Activated CD4-positive, CD25-positive, alpha-beta regulatory T cell treated with anti-CD3 and anti-CD28 coated beads, Interleukin-2, amount 50 U/mL, for 24 hours (primary cell): ENCODE results near the gene EPX.
A peak's percentile ranks its signal among the peaks of the same experiment; 100 is the strongest.

Experiments used
- ATAC-seq, 2 donors: fragments of 150-1000 bp; cut with Tn5 transposase; one replicate each; pipeline ENCODE4 v1.10.0; 2021; ENCODE audit warnings: mild to moderate bottlenecking in 1 of 2, moderate library complexity in 1 of 2

The EPX gene

GRCh38 chr17:58231641-58232040, 39.1 kb downstream of the EPX start:
- no peak for ATAC-seq

- ATAC-seq, result peak; percentile 76 to 78
Measured at GRCh38 chr17:58232707-58233156, 40.2 kb downstream of the EPX start.

GRCh38 chr17:58233543-58233942, 41.0 kb downstream of the EPX start:
- no peak for ATAC-seq

DNA sequence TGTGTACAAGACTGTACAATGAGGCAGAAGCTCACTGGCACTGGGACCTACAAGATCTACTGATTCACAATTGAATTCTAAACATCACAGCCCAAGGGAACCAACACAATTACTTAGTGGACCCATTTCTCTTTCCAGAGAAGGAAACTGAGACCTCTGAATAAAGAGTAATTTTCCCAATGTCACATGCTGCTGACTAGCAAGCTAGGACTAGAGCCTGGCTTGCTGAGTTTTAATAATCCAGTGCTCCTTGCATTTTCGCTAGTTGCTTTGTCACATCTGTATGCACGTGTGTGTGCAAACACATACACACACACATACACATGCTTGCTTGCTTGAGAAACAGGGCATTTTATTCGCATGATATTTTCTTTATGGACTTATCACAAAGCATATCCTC, 42.0 kb downstream of the EPX start:
- ATAC-seq, result no peak

GRCh38 chr17:58235821-58236220, 43.3 kb downstream of the EPX start:
- ATAC-seq, result no peak

DNA sequence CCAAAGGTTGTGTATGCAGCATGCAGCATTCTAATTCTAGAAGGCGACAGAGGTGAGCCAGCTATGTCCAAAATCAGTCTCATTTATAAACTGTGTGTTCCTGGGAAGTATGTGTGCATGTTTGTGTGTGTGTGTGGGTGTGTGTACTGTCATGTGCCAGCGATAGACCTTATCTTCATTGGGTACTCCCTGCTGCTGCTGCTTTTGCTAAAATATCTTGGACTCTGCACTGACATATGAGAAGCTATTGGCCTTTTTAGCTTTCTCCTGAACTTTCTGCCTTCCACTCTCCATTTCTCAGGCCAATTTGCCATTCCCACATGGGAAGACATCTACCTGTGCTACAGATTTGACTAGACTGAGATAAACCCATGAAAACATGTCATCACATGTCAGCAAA, 43.9 kb downstream of the EPX start:
- ATAC-seq, result no peak

GRCh38 chr17:58238147-58238634, 45.7 kb downstream of the EPX start, which contains the start of gene LPO:
LPO (plus strand) TSS chr17:58238584; CDS start chr17:58242980, 4,396 bp downstream.
- ATAC-seq, result no peak

DNA sequence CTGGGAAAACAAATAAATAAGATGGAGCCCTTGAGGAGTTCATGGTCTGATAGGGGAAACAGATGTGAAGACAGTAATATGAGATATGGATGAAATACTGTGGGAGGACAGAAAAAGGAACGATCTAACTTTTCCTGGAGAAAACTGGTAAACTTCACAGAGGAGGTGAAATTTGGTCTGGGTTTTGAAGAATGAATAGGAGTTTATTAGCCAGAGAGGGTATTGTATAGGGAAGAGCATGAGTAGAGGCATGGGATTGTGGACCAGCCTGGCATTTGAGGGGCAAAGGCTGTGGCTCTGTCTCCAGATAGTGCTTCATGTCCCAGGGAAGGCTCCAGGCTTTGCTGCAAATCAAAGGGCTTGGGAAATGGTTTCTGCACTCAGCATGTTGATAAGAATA, 47.5 kb downstream of the EPX start:
- ATAC-seq, result no peak

DNA sequence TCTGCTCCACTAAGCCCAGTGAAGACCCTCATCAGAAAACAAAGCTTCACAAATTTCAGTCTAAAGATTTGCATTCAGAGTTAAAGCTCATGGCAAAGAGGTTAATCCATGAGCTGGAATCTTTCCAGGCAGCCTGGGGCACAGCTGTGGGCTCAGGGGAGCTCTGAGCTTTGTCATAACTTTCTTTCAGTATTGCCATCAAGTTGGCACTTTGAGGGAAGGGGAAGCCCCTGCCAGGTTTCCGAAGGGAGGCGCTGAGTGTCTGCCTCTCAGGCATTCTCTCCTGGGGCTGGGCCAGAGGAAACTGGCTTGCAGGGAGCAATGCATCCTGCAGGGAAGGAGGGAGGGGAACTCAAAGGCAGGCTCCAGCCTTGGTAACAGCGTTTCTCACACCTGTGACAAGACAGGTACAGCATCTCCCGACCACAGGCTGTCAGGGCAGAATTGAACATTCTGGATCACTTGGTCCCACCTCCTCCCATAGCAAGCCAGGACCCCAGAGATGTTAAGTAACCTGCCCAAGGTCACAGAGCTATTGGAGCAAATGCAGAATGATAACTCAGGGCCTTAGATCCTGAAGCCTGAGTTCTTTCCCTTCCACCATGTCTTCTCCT, 49.8 kb downstream of the EPX start:
- peak in 1 of 2 donors; percentile 43 for ATAC-seq

- ATAC-seq, result no peak
Measured at GRCh38 chr17:58244963-58245362, 52.4 kb downstream of the EPX start.

GRCh38 chr17:58245428-58246103, 53.0 kb downstream of the EPX start:
- ATAC-seq, result no peak

- ATAC-seq, result no peak
Measured at GRCh38 chr17:58246104-58246740, 53.7 kb downstream of the EPX start.

DNA sequence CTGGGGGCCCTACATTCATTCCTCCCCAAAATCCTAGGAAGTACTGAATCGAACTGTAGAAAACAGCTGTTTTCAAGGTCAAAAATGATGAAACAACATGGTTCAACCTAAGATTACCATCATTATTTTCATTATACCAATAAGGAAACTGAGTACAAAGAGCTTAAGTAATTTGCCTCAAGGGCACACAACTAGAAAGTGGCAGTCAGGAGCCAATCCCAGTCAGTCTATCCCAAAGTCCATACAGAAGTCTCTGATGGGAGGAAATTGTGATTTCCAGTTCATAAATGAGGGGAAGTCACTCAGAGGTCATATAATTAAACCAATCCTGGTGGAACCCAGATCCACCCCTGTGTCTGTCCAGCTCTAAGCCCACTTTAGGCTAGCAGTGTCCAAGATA, 54.3 kb downstream of the EPX start:
- ATAC-seq, result no peak

DNA sequence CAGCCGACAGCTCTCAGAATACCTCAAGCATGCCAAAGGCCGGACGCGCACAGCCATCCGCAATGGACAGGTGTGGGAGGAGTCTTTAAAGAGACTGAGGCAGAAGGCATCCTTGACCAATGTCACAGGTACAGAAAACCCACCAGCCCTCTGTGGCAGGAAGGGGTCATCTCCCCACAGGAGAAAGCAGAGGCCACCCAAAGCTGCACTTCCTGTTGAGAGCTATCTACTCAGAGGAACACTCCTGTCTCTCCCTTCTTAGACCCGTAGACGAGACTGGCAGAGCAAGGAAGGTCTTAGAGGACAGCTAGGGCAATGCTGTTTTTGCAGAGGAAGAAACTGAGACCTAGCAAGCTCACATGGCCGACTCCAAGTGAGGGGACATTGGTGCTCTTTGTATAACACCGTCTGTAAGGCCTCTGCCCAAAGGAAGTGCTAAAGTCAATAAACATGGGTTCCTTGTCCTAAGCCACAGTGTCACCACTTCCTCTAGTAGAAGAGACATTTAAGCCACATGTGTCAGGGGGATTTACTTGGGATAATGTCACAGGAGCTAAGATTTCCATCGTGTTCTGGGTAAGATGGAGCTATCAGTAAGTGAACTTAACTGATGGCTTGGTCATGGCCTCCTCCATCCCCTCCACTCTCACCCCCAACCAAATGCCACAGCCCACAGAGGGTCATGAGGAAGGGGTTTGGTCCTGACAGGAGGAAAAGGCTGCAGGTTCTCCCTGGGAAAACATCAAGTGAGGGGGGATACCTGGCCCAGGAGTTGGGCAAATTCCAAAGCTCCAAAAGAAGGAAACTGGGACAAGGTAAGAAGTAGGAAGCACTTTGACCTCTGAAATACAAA, 55.2 kb downstream of the EPX start:
- ATAC-seq, result no peak

DNA sequence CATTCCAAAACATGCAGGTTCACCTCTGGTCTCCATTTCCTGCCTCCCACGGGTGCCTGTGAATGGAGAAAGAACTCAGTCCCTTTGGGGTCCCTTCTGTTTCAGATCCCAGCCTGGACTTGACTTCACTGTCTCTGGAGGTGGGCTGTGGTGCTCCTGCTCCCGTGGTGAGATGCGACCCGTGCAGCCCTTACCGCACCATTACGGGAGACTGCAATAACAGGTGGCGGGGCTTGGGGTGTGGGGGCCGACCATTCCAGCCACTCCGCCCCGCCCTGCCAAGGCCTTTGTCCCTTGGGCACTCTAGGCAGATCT, 56.4 kb downstream of the EPX start:
- no peak for ATAC-seq

- peak; percentile 84 to 92 for ATAC-seq
Measured at GRCh38 chr17:58249270-58250133, 57.0 kb downstream of the EPX start.

- ATAC-seq, result no peak
Measured at GRCh38 chr17:58250344-58251011, 58.0 kb downstream of the EPX start.

DNA sequence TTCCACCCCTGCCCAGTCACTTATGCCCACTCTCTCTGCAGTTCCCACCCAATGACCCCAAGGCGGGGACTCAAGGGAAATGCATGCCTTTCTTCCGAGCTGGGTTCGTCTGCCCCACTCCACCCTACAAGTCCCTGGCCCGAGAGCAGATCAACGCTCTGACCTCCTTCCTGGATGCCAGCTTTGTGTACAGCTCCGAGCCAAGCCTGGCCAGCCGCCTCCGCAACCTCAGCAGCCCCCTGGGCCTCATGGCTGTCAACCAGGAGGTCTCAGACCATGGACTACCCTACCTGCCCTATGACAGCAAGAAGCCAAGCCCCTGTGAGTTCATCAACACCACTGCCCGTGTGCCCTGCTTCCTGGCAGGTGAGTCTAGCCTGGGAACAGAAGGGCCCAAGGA, 59.6 kb downstream of the EPX start:
- ATAC-seq, result no peak

GRCh38 chr17:58253082-58253481, 60.6 kb downstream of the EPX start:
- no peak for ATAC-seq
